ENCODE results near the gene TTC7B. TPM values are rescaled to one million over a fixed set of nuclear protein-coding genes. Genes with fewer than 3 reads are reported as not detected.

Gene TTC7B
- polyA plus RNA-seq, 1 donor (not counting 4 experiments of a cell fraction or from before 2014, with no cell fraction given) = 21.4 TPM

- no peak for DNase-seq (ENCODE audit: low read depth, low spot score)
- H3K79me2 ChIP-seq (ENCODE audit: control insufficient read depth, insufficient read depth, low read length) = peaks cover 8% of the 10 kb centered on the region
- H4K20me1 ChIP-seq (ENCODE audit: control insufficient read depth, extremely low read depth, insufficient read depth, low read length) = no peaks in the 10 kb centered on the region
- FAIRE-seq = no peak
- H2AFZ ChIP-seq (ENCODE audit: control insufficient read depth, low read length) = no peak overlapping the region
- H3K36me3 ChIP-seq (ENCODE audit: control insufficient read depth in 2 of 2, extremely low read depth in 1 of 2, insufficient read depth in 2 of 2, low read length in 2 of 2) = no peaks in the 10 kb centered on the region
- TF ChIP-seq CTCF (optimal IDR thresholded peaks at IDR 0.05 in 1 of 3, IDR thresholded peaks at IDR 0.05 in 1 of 3, conservative IDR thresholded peaks at IDR 0.05 in 1 of 3; ENCODE audit: extremely low read depth in 1 of 3, insufficient read depth in 2 of 3, low read length in 3 of 3) = no peak
- no peak for TF ChIP-seq EZH2 (IDR thresholded peaks at IDR 0.05; ENCODE audit: low read length)
- dilution Hi-C loops (cut with MboI; ENCODE audit: extremely low pct_ligation_motif_present, low sequenced_read_pairs) = no loop called here
- H3K27me3 ChIP-seq (ENCODE audit: control insufficient read depth, extremely low read depth, insufficient read depth, low read length) = no peaks in the 10 kb centered on the region
- no peaks in the 10 kb centered on the region for H3K9me3 ChIP-seq (ENCODE audit: control insufficient read depth, low read depth, low read length)
- H3K4me3 ChIP-seq (ENCODE audit: control insufficient read depth in 2 of 3, extremely low read depth in 1 of 3, insufficient read depth in 2 of 3, low read depth in 1 of 3, low read length in 3 of 3) = no peak overlapping the region
- no peaks in the 10 kb centered on the region for H3K9me1 ChIP-seq (ENCODE audit: control insufficient read depth, extremely low read depth, insufficient read depth, low read length)
- no peak overlapping the region for H3K27ac ChIP-seq (ENCODE audit: control insufficient read depth, insufficient read depth, low read length)
- peaks cover 15% of the 10 kb centered on the region for H3K4me1 ChIP-seq (ENCODE audit: control insufficient read depth, extremely low read depth, insufficient read depth, low read length)
- H3K9ac ChIP-seq (ENCODE audit: control insufficient read depth, extremely low read depth, insufficient read depth, low read length) = no peak overlapping the region
- no peak overlapping the region for H3K4me2 ChIP-seq (ENCODE audit: control insufficient read depth, extremely low read depth, insufficient read depth, low read depth, low read length)
Observed at GRCh38 chr14:90819734-90820393, 3.6 kb upstream of the TTC7B start.

- Histone ChIP-seq H3K27me3 (ENCODE audit: control insufficient read depth, extremely low read depth, insufficient read depth, low read length) (no peaks in the 10 kb centered on the region), H3K4me1 (ENCODE audit: control insufficient read depth, extremely low read depth, insufficient read depth, low read length) (peaks cover 15% of the 10 kb centered on the region), H3K9me3 (ENCODE audit: control insufficient read depth, low read depth, low read length) (no peaks in the 10 kb centered on the region), H4K20me1 (ENCODE audit: control insufficient read depth, extremely low read depth, insufficient read depth, low read length) (no peaks in the 10 kb centered on the region), H3K36me3 (ENCODE audit: control insufficient read depth in 2 of 2, extremely low read depth in 1 of 2, insufficient read depth in 2 of 2, low read length in 2 of 2) (no peaks in the 10 kb centered on the region), H2AFZ (ENCODE audit: control insufficient read depth, low read length) (no peak overlapping the region), H3K9me1 (ENCODE audit: control insufficient read depth, extremely low read depth, insufficient read depth, low read length) (no peaks in the 10 kb centered on the region), H3K9ac (ENCODE audit: control insufficient read depth, extremely low read depth, insufficient read depth, low read length) (no peak overlapping the region), H3K79me2 (ENCODE audit: control insufficient read depth, insufficient read depth, low read length) (peaks cover 18% of the 10 kb centered on the region), H3K4me3 (ENCODE audit: control insufficient read depth in 2 of 3, extremely low read depth in 1 of 3, insufficient read depth in 2 of 3, low read depth in 1 of 3, low read length in 3 of 3) (no peak overlapping the region), H3K27ac (ENCODE audit: control insufficient read depth, insufficient read depth, low read length) (no peak overlapping the region), H3K4me2 (ENCODE audit: control insufficient read depth, extremely low read depth, insufficient read depth, low read depth, low read length) (no peak overlapping the region)
- no peak for TF ChIP-seq EZH2 (IDR thresholded peaks at IDR 0.05; ENCODE audit: low read length)
- no peak for TF ChIP-seq CTCF (optimal IDR thresholded peaks at IDR 0.05 in 1 of 3, IDR thresholded peaks at IDR 0.05 in 1 of 3, conservative IDR thresholded peaks at IDR 0.05 in 1 of 3; ENCODE audit: extremely low read depth in 1 of 3, insufficient read depth in 2 of 3, low read length in 3 of 3)
- dilution Hi-C loops (cut with MboI; ENCODE audit: extremely low pct_ligation_motif_present, low sequenced_read_pairs) = no loop called here
- DNase-seq (ENCODE audit: low read depth, low spot score) (no peak), FAIRE-seq (no peak)
Observed at GRCh38 chr14:90818715-90819114, 2.5 kb upstream of the TTC7B start.

All from keratinocyte (primary cell).